Measurements from ENCODE around the gene THADA. TPM values are rescaled to one million over a fixed set of nuclear protein-coding genes. Genes with fewer than 3 reads are reported as not detected.

Gene THADA
- total RNA-seq, 1 experiment from 2014 or later: 20.1 TPM

DNA sequence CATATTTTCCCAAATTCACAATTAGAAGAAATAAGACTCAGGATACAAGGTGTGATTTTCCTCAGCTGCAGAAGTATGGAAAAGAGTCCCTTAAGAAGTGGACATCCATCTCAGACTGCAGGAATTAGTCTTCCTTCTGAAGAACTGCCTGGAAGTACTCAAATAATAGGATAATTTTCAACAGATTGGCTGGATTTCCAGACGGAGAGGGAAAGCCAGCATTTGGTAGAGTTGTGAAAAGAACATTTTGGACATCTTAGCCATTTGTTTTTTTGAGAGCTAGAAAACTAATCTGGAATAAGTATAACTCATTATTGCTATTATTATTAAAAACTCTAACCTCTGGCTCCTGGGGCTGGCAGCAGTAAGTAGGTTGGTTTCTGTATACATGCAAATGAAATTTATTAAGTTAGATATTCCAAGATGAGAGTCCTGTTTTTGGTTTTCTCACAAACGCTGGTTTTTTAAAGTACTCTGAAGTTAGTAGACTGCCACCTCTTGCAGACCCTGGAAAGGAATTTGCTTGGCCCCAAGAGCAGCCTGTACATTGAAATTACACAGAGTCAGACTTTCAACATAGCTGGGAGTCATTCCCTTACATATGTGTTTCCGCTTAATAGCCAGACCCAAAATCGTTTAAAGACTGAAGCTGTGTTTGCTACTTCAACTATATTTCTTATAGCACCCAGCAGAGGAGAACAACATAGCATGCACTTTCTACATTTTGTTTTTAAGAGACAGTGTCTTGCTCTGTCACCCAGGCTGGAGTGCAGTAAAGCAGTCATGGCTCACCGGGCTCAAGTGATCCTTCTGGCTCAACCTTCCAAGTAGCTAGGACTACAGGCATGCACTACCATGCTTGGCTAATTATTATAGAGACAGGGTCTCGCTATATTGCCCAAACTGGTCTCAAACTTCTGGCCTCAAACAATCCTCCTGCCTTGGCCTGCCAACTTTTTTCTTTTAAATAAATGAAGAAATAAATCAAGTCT lies 142.4 kb downstream of the THADA start:
- Histone ChIP-seq H3K4me1 (ENCODE audit: insufficient read depth, low read length) (no peaks in the 10 kb centered on the region), H3K27me3 (ENCODE audit: insufficient read depth, low read length) (no peaks in the 10 kb centered on the region), H4K91ac (ENCODE audit: insufficient read length, low read depth, low read length) (no peak overlapping the region), H3K27ac (ENCODE audit: insufficient read length, low read depth, low read length) (no peak overlapping the region), H3K18ac (ENCODE audit: insufficient read length, low read depth, low read length) (no peak overlapping the region), H3K79me2 (ENCODE audit: insufficient read depth, low read length) (no peaks in the 10 kb centered on the region), H3K23ac (ENCODE audit: insufficient read length, low read depth, low read length) (no peak overlapping the region), H2BK5ac (ENCODE audit: insufficient read length, low read length) (no peak overlapping the region), H3T11ph (ENCODE audit: low read length) (no peak overlapping the region), H2BK15ac (ENCODE audit: low read depth, low read length) (no peak overlapping the region), H2BK120ac (ENCODE audit: low read depth, low read length, poor library complexity, severe bottlenecking) (no peak overlapping the region), H4K20me1 (ENCODE audit: control insufficient read depth, insufficient read depth, insufficient read length) (no peaks in the 10 kb centered on the region), H3K4me2 (ENCODE audit: insufficient read depth, insufficient read length, low read length) (no peak overlapping the region), H3K9ac (ENCODE audit: extremely low read depth, insufficient read length, low read length) (no peak overlapping the region), H2BK12ac (ENCODE audit: insufficient read length, low read depth, low read length) (no peak overlapping the region), H4K5ac (ENCODE audit: insufficient read length, low read depth, low read length) (no peak overlapping the region), H3K9me3 (ENCODE audit: control insufficient read depth, low read depth, low read length) (no peaks in the 10 kb centered on the region), H3K79me1 (ENCODE audit: insufficient read depth, low read depth, low read length, poor library complexity, severe bottlenecking) (no peaks in the 10 kb centered on the region), H3K56ac (ENCODE audit: insufficient read length, low read depth, low read length) (no peak overlapping the region), H2AK5ac (ENCODE audit: insufficient read length, low read length) (no peak overlapping the region), H4K8ac (replicated peaks; ENCODE audit: insufficient read length, low read depth, low read length) (no peak overlapping the region), H2BK20ac (ENCODE audit: low read depth, low read length, poor library complexity, severe bottlenecking) (no peak overlapping the region), H3K4ac (ENCODE audit: low read depth, low read length) (no peak overlapping the region), H2AFZ (ENCODE audit: low read length) (no peak overlapping the region), H3K14ac (ENCODE audit: insufficient read depth, low read length) (no peak overlapping the region), H3K23me2 (ENCODE audit: insufficient read length, low read depth, low read length, poor library complexity, severe bottlenecking) (no peaks in the 10 kb centered on the region)
- DNase-seq: no peak
- no CpG with 5 or more reads among the region's 6 CpGs for WGBS (ENCODE audit: extremely low coverage, insufficient read length, low lambda C conversion rate)
- no peaks in the 10 kb centered on the region for H3K36me3 Mint-ChIP-seq (ENCODE audit: insufficient read depth in 1 of 3, low read depth in 3 of 3)
- no peak overlapping the region for H3K27ac Mint-ChIP-seq
- H3K9me3 Mint-ChIP-seq: no peaks in the 10 kb centered on the region
- TF ChIP-seq, protein P1, sequence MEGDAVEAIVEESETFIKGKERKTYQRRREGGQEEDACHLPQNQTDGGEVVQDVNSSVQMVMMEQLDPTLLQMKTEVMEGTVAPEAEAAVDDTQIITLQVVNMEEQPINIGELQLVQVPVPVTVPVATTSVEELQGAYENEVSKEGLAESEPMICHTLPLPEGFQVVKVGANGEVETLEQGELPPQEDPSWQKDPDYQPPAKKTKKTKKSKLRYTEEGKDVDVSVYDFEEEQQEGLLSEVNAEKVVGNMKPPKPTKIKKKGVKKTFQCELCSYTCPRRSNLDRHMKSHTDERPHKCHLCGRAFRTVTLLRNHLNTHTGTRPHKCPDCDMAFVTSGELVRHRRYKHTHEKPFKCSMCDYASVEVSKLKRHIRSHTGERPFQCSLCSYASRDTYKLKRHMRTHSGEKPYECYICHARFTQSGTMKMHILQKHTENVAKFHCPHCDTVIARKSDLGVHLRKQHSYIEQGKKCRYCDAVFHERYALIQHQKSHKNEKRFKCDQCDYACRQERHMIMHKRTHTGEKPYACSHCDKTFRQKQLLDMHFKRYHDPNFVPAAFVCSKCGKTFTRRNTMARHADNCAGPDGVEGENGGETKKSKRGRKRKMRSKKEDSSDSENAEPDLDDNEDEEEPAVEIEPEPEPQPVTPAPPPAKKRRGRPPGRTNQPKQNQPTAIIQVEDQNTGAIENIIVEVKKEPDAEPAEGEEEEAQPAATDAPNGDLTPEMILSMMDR (conservative IDR thresholded peaks at IDR 0.05): no peak
- no peak overlapping the region for H3K4me3 Mint-ChIP-seq
- H3K4me1 Mint-ChIP-seq: peaks cover 15 to 22% of the 10 kb centered on the region in 2 experiments
- H3K27me3 Mint-ChIP-seq (ENCODE audit: low read depth): no peaks in the 10 kb centered on the region

All from H9 (cell line).